K562 (cell line): Measurements from ENCODE around the gene NFATC1. TPM values are rescaled to one million over a fixed set of nuclear protein-coding genes. Genes with fewer than 3 reads are reported as not detected.

ENCODE experiments used
- ATAC-seq: fragments of 200-7000 bp; cut with Tn5 transposase; 3 replicates; pipeline ENCODE4 v1.9.1; 2020; ENCODE audit warnings: moderate library complexity
- BruUV-seq: library from RNA; stranded (reverse); fragments of 400-500 nt; replicated peaks from 2 replicates; lab custom pipeline; 2021; lab: Mats Ljungman, UMichigan
- CTCF ChIA-PET: fragments of 300-600 bp; formaldehyde crosslinking; extraction: SDS; loops from one replicate; lab custom pipeline; 2021; ENCODE audit warnings: low intra/inter-chr PET ratio; lab: Yijun Ruan, JAX
- POLR2A ChIA-PET: fragments of 300-600, 350-650 bp; sonication (Branson Sonifier 250); formaldehyde crosslinking; extraction: SDS; loops from one replicate; lab custom pipeline; 2021; ENCODE audit warnings: antibody characterized with exemption, inconsistent platforms; lab: Yijun Ruan, JAX
- DNase-seq, 4 experiments: peaks; one replicate each; pipeline versions ENCODE4 v3.0.0 to v3.0.0-alpha.2; 2011 to 2018; ENCODE audit warnings: low spot score in 3 of 4, mixed read lengths in 3 of 4; ENCODE audit errors: extremely low read depth in 1 of 4
- FAIRE-seq: peaks from 2 replicates; lab custom pipeline; 2011; peaks lifted over from hg19 to GRCh38; lab: Jason Lieb, UNC
- H2AFZ ChIP-seq: 2 replicates; pipeline ENCODE4 v1.6.0; 2011; ENCODE audit warnings: low read depth, low read length, control low read depth, inconsistent platforms
- H3K27ac ChIP-seq: fragments of 200-600 bp; 3 replicates; pipeline ENCODE4 v1.8.0; 2011; ENCODE audit warnings: low read depth, mild to moderate bottlenecking, control low read depth, inconsistent platforms, low read length, moderate library complexity, mixed read lengths; ENCODE audit errors: extremely low read depth
- H3K27me3 ChIP-seq, 2 experiments: fragments of 300-600 bp in 1 of 2; 2 replicates in 1 of 2; 3 replicates in 1 of 2; pipeline versions ENCODE4 v1.6.0 to v1.8.0; 2011; ENCODE audit warnings: inconsistent platforms in 2 of 2, low read length in 2 of 2, mild to moderate bottlenecking in 1 of 2, mixed read lengths in 1 of 2, moderate library complexity in 1 of 2; ENCODE audit not compliant: control insufficient read depth in 2 of 2, insufficient read depth in 2 of 2
- H3K36me3 ChIP-seq: fragments of 300-600 bp; 3 replicates; pipeline ENCODE4 v1.8.0; 2011; ENCODE audit warnings: mild to moderate bottlenecking, low read length, inconsistent platforms; ENCODE audit not compliant: control insufficient read depth, insufficient read depth
- H3K4me1 ChIP-seq, 2 experiments: fragments of 200-600 bp in 1 of 2; replicated peaks in 1 of 2; 2 replicates in 1 of 2; 3 replicates in 1 of 2; pipeline versions ENCODE4 v1.5.1 to v1.8.0; 2011; ENCODE audit warnings: inconsistent platforms in 2 of 2, low read length in 2 of 2, mild to moderate bottlenecking in 1 of 2, mixed read lengths in 1 of 2, moderate library complexity in 1 of 2; ENCODE audit not compliant: control insufficient read depth in 2 of 2, insufficient read depth in 2 of 2
- H3K4me2 ChIP-seq: 2 replicates; pipeline ENCODE4 v1.6.1; 2011; ENCODE audit warnings: low read length, control low read depth, inconsistent platforms, mixed read lengths; ENCODE audit not compliant: insufficient read depth
- H3K4me3 ChIP-seq: fragments of 200-600 bp; sonication (generic), shearing (Covaris generic); 2 replicates; pipeline ENCODE4 v1.5.1; 2016; ENCODE audit warnings: control low read depth, inconsistent platforms
- H3K79me2 ChIP-seq: fragments of 200-600 bp; 3 replicates; pipeline ENCODE4 v1.8.0; 2011; ENCODE audit warnings: low read length, inconsistent platforms; ENCODE audit not compliant: control insufficient read depth, insufficient read depth
- H3K9ac ChIP-seq, 2 experiments: 2 replicates each; pipeline versions ENCODE4 v1.6.0 to v1.6.1; 2011; ENCODE audit warnings: low read depth in 2 of 2, low read length in 2 of 2, control low read depth in 1 of 2, inconsistent platforms in 1 of 2, mild to moderate bottlenecking in 1 of 2, mixed read lengths in 1 of 2; ENCODE audit not compliant: insufficient read depth in 1 of 2
- H3K9me1 ChIP-seq: one replicate; pipeline ENCODE4 v1.6.0; 2011; ENCODE audit warnings: inconsistent platforms, mild to moderate bottlenecking, low read length, moderate library complexity; ENCODE audit not compliant: control insufficient read depth, insufficient read depth
- H3K9me3 ChIP-seq: replicated peaks from 2 replicates; pipeline ENCODE4 v1.5.1; 2011; ENCODE audit warnings: low read depth, low read length, inconsistent platforms; ENCODE audit not compliant: control insufficient read depth, insufficient read depth
- H4K20me1 ChIP-seq: replicated peaks from 2 replicates; pipeline ENCODE4 v1.6.1; 2011; ENCODE audit warnings: low read length, inconsistent platforms, mixed read lengths; ENCODE audit not compliant: control insufficient read depth, insufficient read depth
- CREBBP ChIP-seq: IDR thresholded peaks from one replicate; pipeline ENCODE4 v1.6.1; 2012; ENCODE audit warnings: low read depth, mild to moderate bottlenecking, control low read depth, inconsistent platforms, low read length
- ERF ChIP-seq: fragments of 450-650 bp; formaldehyde crosslinking; IDR thresholded peaks from 2 replicates; pipeline ENCODE4 v1.4.0; 2020; ENCODE audit warnings: mild to moderate bottlenecking, mixed read lengths
- JUND ChIP-seq, 2 experiments: IDR thresholded peaks; 2 replicates in 1 of 2; 3 replicates in 1 of 2; pipeline ENCODE4 v1.6.1; 2011; ENCODE audit warnings: borderline replicate concordance in 2 of 2, low read depth in 2 of 2, low read length in 2 of 2, improper control_type of control experiment in 1 of 2, missing biosample characterization in 1 of 2, missing genetic modification characterization in 1 of 2, missing genetic modification reagents in 1 of 2
- MECOM ChIP-seq: fragments of 250-450 bp; sonication (Bioruptor Pico); IDR thresholded peaks from 2 replicates; pipeline ENCODE4 v1.8.0; 2022; ENCODE audit warnings: inconsistent platforms
- PHB ChIP-seq: fragments of 250-450 bp; sonication (Bioruptor Pico); IDR thresholded peaks from 2 replicates; pipeline ENCODE4 v1.5.0; 2021
- USF1 ChIP-seq: sonication (generic); formaldehyde crosslinking; IDR thresholded peaks from 2 replicates; pipeline ENCODE4 v1.9.0; 2022; ENCODE audit warnings: mild to moderate bottlenecking, missing genetic modification reagents
- ZNF140 ChIP-seq: fragments of 250-450 bp; sonication (Bioruptor Pico); IDR thresholded peaks from 2 replicates; pipeline ENCODE4 v1.8.0; 2021; ENCODE audit warnings: moderate library complexity, mild to moderate bottlenecking, inconsistent platforms
- ZNF408 ChIP-seq: fragments of 250-450 bp; sonication (Bioruptor Pico); IDR thresholded peaks from 2 replicates; pipeline ENCODE4 v1.4.0; 2020; ENCODE audit warnings: low read depth, mild to moderate bottlenecking, moderate library complexity
- ZNF41 ChIP-seq: fragments of 250-450 bp; sonication (Bioruptor Pico); conservative IDR thresholded peaks from 2 replicates; pipeline ENCODE4 v1.4.0; 2020; ENCODE audit warnings: mild to moderate bottlenecking
- ZNF507 ChIP-seq: conservative IDR thresholded peaks from 2 replicates; pipeline ENCODE4 v1.6.1; 2017; ENCODE audit warnings: missing genetic modification characterization, missing compliant biosample characterization
- ZNF707 ChIP-seq: fragments of 250-450 bp; sonication (Bioruptor Pico); conservative IDR thresholded peaks from 2 replicates; pipeline ENCODE4 v1.8.0; 2022; ENCODE audit warnings: inconsistent platforms, mild to moderate bottlenecking, moderate library complexity
- WGBS: fragments of 100-300 bp; shearing (Covaris generic); methylation state at CpG from one replicate; pipeline ENCODE4 v1.1.6; 2016; ENCODE audit warnings: low coverage, mixed read lengths; ENCODE audit not compliant: insufficient coverage; ENCODE audit errors: missing lambda C conversion rate; 5-methylcytosine and 5-hydroxymethylcytosine counted together
- in situ Hi-C: fragments of 300-500 bp; cut with MboI; formaldehyde crosslinking; loops from 4 replicates; pipeline ENCODE4 v1.15.0; 2018; ENCODE audit warnings: inconsistent platforms, mixed read lengths
- intact Hi-C: fragments of 100-400 bp; cut with micrococcal nuclease; formaldehyde crosslinking; loops from 2 replicates; pipeline ENCODE4 v1.14.2; 2022
- polyA plus RNA-seq, 8 experiments: library from polyadenylated mRNA; depleted of rRNA in 4 of 8; stranded (reverse) in 5 of 8; unstranded in 3 of 8; fragments of >200 nt; fragmentation: Nextera tagmentation in 2 of 8; fragmentation: Illumina TruSeq in 1 of 8; extraction: Ambion mirVana in 2 of 8; extraction: Trizol in 1 of 8; gene quantifications; 2 replicates each; pipeline versions ENCODE4 v1.2.1 to v1.2.3, GENCODE V29; 2011 to 2014; ENCODE audit warnings: inconsistent platforms in 1 of 8, missing spikeins in 1 of 8
- total RNA-seq, 7 experiments: library from RNA; depleted of rRNA in 6 of 7; stranded (reverse); fragments of >200 nt in 6 of 7; fragmentation: Illumina TruSeq in 2 of 7; extraction: Trizol in 2 of 7; gene quantifications; 2 replicates each; pipeline versions ENCODE4 v1.2.1 to v1.2.3, GENCODE V29; 2011 to 2021; ENCODE audit warnings: low replicate concordance in 1 of 7

NFATC1 gene
- total and polyA plus RNA-seq, 9 of the 15 experiments (the other 6 are each of a cell fraction or from before 2014, with no cell fraction given), result 1.1 to 16.4 (median 2.5) TPM

DNA sequence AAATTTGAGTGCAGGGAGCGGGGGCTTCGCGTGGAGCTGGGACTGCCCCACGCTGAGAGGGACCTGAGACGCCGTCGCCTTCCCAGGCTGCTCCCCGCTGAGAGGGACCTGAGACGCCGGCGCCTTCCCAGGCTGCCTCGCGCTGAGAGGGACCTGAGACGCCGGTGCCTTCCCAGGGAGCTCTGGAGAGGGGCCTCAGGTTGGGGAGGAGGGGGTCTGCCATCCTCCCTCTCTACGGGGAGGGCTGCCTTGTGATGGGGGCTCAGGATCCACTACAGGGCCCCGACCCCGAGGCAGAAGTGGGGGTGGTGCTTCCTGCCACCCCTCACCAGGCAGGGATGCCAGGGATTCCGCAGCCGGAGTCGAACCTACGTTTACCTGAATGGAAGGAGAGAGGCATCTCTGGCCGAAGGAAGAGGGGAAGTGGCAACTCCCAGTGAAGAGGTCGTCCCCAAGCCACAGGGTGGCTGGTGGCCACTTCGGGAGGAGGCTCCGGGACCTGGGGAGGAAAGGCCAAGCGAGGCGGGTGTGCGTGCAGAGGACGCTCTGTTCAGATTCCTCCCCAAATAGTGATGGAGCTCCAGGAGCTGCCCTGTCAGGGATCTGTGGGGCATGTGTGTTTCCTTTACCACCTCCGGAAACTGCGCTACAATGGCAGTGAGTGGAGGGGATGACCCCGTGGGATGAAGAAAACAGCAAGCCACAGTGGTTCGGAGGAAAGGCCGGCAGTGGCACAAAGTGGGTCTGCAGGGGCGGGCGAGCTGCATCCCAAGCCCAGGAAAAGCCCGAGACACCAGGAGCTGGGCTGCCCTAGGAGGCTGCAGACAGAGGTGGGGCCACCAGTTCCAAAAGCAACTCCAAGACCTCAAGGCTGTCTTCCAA is 175.7 kb downstream of the NFATC1 start:
- H3K4me1 ChIP-seq, result peaks cover 0 to 4% of the 10 kb centered on the region in 2 experiments; a peak in 2 of 5 replicates
- H3K36me3 ChIP-seq, result no peaks in the 10 kb centered on the region
- TF ChIP-seq ZNF707 (no peak), JUND (IDR thresholded peaks at IDR 0.05; ENCODE audit: borderline replicate concordance, low read depth, low read length) (no peak), JUND (tag; IDR thresholded peaks at IDR 0.05; ENCODE audit: borderline replicate concordance, low read depth, low read length) (no peak), PHB (CRISPR knock-in tag) (no peak), USF1 (CRISPR knock-in tag) (no peak), ZNF507 (tag) (no peak), MECOM (CRISPR knock-in tag) (no peak), ZNF408 (CRISPR knock-in tag) (no peak), CREBBP (no peak), ZNF140 (no peak), ZNF41 (no peak), ERF (CRISPR knock-in tag) (no peak)
- H3K79me2 ChIP-seq, result no peaks in the 10 kb centered on the region
- H3K4me3 ChIP-seq, result no peak overlapping the region
- H4K20me1 ChIP-seq, result peaks cover 3% of the 10 kb centered on the region; the same call in 1 of the 2 replicates
- no peak overlapping the region for H3K27ac ChIP-seq
- intact Hi-C loops, result no loop called here
- H3K4me2 ChIP-seq, result no peak overlapping the region
- ATAC-seq, result no peak
- peaks cover 3% of the 10 kb centered on the region for H3K9me3 ChIP-seq
- ChIA-PET CTCF (no interaction called here), POLR2A (no interaction called here)
- no TSS peak for BruUV-seq
- peaks cover 11 to 68% of the 10 kb centered on the region in 2 experiments; a peak in 4 of 5 replicates for H3K27me3 ChIP-seq
- no peak overlapping the region for H3K9ac ChIP-seq
- DNase-seq, result no peak
- 5% methylated on average over 23 of the region's 38 CpGs for WGBS
- in situ Hi-C loops, result no loop called here
- no peak for FAIRE-seq
- no peak overlapping the region for H2AFZ ChIP-seq
- H3K9me1 ChIP-seq, result no peaks in the 10 kb centered on the region
